GM18505 (cell line): ENCODE data around the gene AP2S1.
A peak's percentile ranks its signal among the peaks of the same experiment; 100 is the strongest.
"Not testable (repeated sequence)": the region's sequence is repeated elsewhere in the genome, so short reads cannot be mapped to it uniquely, and the experiment has no call there.

ENCODE experiments used
- ATAC-seq: cut with Tn5 transposase; IDR thresholded peaks from one replicate; pipeline ENCODE4 v1.9.1; 2021; ENCODE audit not compliant: unreplicated experiment
- POLR2A ChIP-seq: IDR thresholded peaks from 4 replicates; pipeline ENCODE4 v1.6.1; 2011; ENCODE audit warnings: borderline replicate concordance; ENCODE audit not compliant: insufficient read depth, insufficient read length; ENCODE audit errors: extremely low read depth

Gene AP2S1

DNA sequence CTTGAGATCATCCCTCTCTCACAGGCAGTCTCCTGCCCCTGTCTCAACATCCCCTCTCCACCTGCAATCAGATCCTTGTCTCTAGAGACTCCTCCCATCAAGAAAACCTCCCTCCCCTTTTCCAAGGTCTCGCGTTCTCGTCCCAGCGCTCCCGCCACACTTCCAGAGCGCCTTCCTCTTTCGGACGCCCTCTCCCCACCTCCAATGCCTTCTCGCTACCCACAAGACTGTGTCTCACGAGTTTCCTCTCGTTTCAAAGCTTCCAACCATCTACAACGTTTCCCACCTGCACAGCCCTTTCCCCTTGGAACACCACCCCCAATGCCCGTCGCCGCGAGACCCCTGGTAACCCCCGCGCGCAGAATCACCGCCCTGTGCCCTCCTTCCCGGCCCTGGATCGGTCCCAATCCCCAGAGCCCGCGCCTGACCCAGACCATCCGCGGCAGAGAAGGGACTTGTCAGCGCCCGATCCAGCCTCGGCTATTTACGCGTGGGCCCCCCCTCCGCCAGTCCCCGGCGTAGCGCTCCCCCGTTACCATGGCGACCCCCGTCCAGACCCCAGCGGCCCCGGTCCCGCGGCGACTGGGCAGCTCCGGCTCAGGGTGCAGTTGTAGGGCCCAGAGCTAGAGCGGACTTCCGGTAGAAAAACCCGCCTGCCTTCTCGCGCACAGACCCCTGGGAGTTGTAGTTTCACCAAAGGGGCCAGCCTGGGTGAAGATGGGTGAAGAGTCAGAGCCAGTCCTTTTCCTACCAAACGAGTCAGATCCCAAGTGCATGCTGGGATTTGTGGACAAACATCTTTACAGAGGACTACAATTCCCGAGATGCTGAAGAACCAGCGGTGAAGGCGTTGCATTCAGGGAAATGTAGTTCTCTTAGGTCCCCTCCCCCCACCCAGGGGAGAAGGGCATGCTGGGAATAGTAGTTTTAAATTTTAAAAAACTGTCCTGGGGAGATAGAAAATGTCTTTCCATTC, at the start of gene AP2S1:
Gene AP2S1, minus strand, starts transcription at position 619 of the 976 bp plus-strand sequence. Its CDS starts 80 bp downstream, at position 539.
- TF ChIP-seq POLR2A, result peak; percentile 75
- peak; percentile 83 for ATAC-seq

DNA sequence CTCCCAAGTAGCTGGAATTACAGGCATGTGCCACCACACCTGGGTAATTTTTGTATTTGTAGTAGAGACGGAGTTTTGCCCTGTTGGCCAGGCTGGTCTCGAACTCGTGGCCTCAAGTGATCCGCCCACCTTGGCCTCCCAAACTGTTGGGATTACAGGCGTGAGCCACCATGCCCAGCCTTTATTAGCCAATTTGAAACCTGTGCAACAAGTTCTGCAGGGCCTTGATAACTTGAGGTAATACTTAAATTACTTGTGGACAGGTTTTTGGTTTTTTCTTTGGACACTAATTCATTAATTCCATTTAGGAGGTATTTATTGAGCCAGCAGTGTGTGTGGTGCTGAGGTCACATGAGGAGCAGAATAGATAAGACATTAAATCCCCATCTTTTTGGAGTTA, 49.7 kb upstream of the AP2S1 start:
- no peak for TF ChIP-seq POLR2A
- ATAC-seq, result no peak

DNA sequence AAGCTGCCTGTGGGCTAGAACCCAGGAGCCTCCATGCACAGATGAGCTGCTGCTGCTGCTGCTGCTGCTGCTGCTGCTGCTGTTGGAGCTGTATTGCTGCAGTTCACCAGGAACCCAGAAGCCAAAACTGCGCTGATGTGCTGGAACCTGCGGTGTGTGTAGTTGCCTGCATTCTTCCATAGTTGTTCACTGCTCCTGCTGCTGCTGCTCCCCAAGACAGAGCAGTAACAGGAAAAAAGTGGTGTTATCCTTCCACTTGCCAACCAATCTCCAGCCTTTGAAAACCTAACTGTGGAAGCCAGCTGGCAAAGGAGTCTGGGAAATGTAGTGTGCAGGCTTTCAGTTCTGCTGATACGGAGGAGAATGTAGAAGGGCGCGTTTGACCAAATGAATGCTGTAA, 48.1 kb upstream of the AP2S1 start:
- ATAC-seq, result no peak
- no peak for TF ChIP-seq POLR2A

DNA sequence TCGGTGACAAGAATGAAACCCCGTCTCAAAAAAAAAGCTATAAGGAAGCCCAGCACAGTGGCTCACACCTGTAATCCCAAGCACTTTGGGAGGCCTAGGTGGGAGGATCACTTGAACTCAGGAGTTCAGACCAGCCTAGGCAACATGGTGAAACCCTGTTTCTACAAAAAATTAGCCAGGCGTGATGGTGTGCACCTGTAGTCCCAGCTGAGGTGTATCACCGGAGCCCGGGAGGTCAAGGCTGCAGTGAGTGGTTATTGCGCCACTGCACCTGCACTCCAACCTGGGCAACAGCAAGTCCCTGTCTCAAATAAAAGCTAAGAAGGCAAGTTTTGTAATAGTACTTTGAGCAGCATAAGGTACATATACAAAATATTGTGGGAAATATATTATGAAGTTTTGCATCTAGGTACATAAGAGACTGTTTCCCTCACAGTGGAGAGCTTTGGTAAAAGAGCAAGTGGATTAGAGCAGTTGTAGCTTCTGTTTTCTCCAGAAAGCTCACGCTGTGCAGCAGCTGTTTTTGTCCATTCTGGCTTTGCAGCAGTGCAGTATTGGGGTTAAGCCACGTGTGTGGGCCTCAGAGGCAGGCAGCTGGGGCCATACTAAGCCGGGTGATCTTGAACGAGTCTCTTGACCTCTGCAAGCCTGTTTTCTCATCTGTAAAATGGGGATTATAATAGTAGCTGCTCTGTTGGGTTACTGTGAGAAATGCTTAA, 45.6 kb upstream of the AP2S1 start:
- ATAC-seq, result no peak
- no peak for TF ChIP-seq POLR2A

DNA sequence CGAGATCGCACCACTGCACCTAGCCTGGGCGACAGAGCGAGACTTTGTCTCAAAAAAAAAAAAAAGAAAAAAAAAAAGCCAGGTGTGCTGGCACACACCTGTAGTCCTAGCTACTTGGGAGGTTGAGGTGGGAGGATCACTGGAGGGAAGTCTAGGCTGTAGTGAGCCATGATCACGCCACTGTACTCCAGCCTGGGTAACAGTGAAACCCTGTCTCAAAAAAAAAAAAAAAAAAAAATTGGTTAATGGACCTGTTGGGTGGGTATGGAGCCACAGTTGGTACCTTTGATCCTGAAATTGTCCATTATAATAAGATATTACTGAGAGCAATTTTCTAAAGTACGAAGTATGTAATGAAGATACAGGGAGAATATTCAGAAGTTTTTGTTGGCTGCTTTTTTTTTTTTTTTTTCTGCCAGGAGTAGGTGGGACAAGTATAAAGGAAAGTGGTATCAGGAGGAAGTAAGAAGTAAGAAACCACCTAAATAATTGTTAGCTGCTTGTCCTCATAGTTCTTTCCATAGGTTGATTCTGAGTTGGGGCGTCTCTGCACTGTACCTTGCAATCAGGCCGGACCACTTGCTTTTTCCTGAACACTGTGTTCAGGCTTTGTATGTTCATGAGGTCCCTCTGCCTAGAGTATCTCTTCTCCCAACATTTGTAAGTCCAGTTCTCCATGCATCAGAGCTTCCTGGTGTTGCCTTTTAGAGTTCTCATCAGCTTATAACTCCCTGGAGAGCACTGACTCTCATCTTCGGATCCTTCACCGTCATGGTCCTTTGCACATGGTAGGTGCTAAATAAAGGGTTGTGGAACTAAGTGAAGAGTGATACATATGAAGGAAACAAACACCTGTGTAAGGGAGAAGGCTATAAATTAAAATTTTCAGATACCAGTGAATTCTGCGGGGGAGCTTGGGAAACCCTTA, 41.9 kb upstream of the AP2S1 start:
- no peak for TF ChIP-seq POLR2A
- no peak for ATAC-seq

DNA sequence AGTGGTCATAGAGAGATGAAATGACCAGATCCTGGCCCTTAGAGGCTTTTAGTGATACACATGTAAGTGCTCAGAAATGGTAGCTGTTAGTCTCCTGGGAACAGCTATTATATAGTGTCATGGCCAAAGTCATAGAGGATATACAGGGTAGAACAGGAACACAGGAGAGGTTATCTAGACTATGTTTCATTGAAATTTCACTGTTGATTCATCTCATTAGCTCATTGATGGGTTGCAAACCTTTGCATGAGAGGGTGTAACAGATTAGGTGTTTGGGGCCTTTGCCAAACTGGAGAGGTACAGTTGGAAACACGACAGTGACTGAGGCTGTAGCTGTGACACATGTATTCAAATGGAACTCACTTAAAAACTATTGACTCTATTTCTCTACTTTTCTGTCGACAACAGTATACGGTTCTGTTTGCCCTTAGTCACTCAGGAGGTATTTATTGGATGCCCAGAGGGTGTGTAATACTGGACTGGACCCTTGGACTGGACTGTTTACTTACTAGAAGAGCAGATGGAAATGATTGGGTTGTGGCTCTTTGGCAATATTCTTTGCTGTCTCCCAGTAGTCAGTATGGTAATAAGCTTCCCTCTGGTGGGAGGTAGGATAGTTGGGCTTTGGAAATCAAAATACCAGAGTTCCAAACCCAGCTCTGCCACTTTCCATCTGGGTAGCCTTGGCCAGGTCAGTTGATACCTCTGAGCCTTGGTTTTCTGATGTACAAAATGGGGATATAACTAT, 40.0 kb upstream of the AP2S1 start:
- ATAC-seq, result no peak
- TF ChIP-seq POLR2A, result no peak

DNA sequence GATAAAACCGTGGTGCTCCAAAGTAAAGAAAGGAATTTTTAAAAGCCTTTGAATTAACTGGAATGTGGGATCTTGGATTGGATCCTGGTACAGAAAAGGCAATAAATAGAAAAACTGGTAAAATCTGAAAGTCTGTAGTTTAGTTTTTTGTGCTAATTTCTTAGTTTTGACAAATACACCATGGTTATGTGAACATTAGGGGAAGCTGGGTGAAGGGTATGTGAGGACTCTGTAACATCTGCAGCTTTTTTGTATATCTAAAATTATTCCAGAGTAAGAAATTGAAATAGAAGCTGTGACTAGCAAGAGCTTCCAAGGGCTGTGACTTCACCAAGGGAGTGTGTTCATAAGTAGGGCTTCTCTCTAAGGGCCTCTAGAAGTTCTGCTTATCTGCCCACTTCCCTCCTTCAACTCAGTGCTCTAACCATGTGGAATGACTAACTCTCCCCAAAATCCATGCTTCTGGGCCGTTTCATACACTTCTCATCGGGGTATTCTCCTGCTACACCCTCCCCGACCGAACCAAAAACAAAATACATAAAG, 36.7 kb upstream of the AP2S1 start:
- no peak for TF ChIP-seq POLR2A

DNA sequence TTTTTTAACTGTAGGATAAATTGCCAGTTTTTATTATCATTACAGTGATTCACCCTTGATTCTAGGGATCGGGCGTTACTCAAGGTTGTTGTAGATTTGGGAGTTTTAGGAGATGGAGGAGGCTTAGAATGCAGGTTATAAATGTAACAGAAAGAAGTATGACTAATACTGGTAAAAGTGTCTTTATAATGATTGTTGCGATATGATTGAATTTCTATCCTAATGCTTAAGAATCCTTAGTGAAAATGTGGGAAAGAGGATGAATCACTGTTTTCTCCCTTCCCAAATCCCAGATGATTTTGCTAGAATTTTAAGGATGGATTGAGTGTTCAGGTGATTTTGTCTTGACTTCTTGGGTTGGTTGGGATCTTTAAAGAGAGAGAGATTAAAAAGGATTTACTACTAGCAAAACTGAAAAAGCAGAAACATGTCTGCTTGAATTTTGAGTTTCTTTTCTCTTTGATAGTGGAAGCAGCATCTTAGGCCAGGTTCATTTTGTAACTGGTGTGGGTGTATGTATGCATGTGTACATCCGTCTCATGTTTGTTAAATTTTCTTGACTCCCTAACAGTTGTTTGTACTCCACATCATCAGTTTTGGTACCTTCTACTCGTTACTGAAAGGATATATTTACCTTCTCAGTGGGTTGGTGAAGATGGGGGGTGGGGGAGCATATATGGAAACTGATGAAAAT, 36.0 kb upstream of the AP2S1 start:
- TF ChIP-seq POLR2A, result no peak
- no peak for ATAC-seq

More for the DNA sequence above, 36.7 kb upstream of the AP2S1 start:
- ATAC-seq, result no peak

DNA sequence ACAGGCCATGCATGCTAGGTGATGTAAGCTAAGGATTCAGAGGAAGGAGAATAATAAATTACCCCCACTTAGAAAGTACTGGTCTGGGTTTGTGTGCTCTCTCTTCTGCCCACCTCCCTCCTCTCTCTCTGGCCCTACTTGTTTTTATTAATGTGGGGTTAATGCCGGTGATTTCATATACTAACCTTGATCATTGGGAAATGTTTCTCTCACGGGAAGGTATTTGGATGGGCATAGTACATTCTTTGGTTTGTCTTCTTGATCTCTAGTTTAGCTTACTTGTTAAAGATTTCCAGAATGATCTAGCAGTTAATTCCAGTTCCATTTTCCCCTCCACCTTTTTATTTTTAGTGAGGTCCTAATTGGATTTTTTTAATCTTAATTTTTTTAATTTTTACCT, 34.8 kb upstream of the AP2S1 start:
- ATAC-seq, result no peak
- no peak for TF ChIP-seq POLR2A

DNA sequence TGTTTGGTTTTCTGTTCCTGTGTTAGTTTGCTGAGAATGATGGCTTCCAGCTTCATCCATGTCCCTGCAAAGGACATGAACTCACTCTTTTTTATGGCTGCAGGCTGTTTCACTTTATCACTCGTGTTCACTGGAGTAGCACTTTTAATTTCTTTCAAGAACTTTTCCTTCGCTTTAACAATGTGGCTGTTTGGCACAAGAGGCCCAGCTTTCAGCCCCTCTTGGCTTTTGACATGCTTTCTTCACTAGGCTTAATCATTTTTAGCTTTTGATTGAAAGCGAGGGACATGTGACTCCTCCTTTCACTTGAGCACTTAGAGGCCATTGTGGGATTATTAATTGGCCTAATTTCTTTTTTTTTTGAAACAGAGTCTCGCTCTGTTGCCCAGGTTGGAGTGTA, 32.1 kb upstream of the AP2S1 start:
- not testable (repeated sequence) for ATAC-seq

DNA sequence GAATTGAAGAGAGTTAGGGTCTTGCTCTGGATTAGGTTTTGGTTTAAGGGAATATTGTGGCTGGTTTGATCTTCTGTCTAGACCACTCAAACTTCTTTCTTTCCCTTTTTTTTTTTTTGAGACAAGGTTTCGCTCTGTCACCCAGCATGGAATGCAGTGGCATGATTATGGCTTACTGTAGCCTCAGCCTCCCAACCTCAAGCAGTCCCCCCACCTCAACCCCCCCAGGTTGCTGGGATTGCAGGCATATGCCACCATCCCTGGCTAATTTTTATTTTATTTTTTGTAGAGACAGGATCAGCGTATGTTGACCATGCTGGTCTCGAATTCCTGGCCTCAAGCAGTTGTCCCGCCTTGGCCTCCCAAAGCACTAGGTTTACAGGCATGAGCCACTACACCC, 31.4 kb upstream of the AP2S1 start:
- TF ChIP-seq POLR2A, result no peak
- no peak for ATAC-seq

DNA sequence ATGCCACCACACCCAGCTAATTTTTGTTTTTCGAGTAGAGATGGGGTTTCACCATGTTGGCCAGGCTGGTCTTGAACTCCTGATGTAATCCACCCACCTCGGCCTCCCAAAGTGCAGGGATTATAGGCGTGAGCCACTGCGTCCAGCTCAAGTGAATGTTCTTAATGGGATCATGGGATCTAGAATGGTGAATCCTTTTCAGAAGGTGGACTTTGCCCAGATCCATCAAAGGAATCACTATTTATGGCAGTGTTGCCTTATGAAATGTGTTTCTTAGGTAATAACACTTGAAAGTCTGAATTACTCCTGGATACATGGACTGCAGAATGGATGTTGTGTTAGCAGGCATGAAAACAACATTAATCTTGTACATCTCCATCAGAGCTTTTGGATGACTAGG, 30.4 kb upstream of the AP2S1 start:
- no peak for ATAC-seq
- TF ChIP-seq POLR2A, result no peak

DNA sequence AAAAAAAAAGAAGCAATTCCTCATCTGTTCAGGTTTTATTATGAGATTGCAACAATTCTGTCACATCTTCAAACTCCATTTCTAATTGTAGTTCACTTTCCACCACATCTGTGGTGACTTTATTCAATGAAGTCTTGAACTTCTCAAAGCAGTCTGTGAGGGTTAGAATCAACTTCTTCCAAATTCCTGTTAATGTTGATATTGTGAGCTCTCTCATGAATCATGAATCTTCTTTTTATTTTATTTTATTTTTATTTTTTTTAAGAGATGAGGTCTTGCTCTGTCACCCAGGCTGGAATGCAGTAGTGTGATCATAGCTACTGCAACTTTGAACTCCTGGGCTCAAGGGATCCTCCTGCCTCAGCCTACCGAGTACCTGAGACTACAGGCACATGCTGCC, 29.8 kb upstream of the AP2S1 start:
- ATAC-seq, result no peak
- no peak for TF ChIP-seq POLR2A
